Measurements from ENCODE around the gene PNCK.
"Not testable (repeated sequence)": the region's sequence is repeated elsewhere in the genome, so short reads cannot be mapped to it uniquely, and the experiment has no call there.

The PNCK gene

GRCh38 chrX:153673428-153674218 is at the start of gene PNCK:
Gene PNCK, minus strand, starts transcription at chrX:153673813. Its CDS starts 737 bp downstream, at chrX:153673076.
- DNase-seq (ENCODE audit: low read depth in 3 of 3): no peak

- no peak for DNase-seq (ENCODE audit: low read depth in 3 of 3)
These were observed 49.2 kb upstream of the PNCK start for GRCh38 chrX:153722704-153723350.

- DNase-seq (ENCODE audit: low read depth in 3 of 3): no peak
These were observed 46.1 kb upstream of the PNCK start for GRCh38 chrX:153719701-153720100.

GRCh38 chrX:153719238-153719637 is 45.6 kb upstream of the PNCK start:
- no peak for DNase-seq (ENCODE audit: low read depth in 3 of 3)

- DNase-seq (ENCODE audit: low read depth in 3 of 3): no peak
These were observed 43.8 kb upstream of the PNCK start for GRCh38 chrX:153717445-153717844.

- no peak for DNase-seq (ENCODE audit: low read depth in 3 of 3)
These were observed 40.6 kb upstream of the PNCK start for GRCh38 chrX:153714256-153714655.

GRCh38 chrX:153709726-153710674 is 36.4 kb upstream of the PNCK start:
- no peak for DNase-seq (ENCODE audit: low read depth in 3 of 3)

GRCh38 chrX:153708415-153708814 is 34.8 kb upstream of the PNCK start:
- no peak for DNase-seq (ENCODE audit: low read depth in 3 of 3)

- DNase-seq (ENCODE audit: low read depth in 3 of 3): no peak
These were observed 33.8 kb upstream of the PNCK start for GRCh38 chrX:153707406-153707805.

GRCh38 chrX:153706799-153707198 is 33.2 kb upstream of the PNCK start:
- DNase-seq (ENCODE audit: low read depth in 3 of 3): no peak

GRCh38 chrX:153705403-153706060 is 31.9 kb upstream of the PNCK start:
- not testable (repeated sequence) for DNase-seq (ENCODE audit: low read depth in 3 of 3)

GRCh38 chrX:153704631-153705402 is 31.2 kb upstream of the PNCK start:
- not testable (repeated sequence) for DNase-seq (ENCODE audit: low read depth in 3 of 3)

GRCh38 chrX:153704021-153704526 is 30.5 kb upstream of the PNCK start:
- no peak for DNase-seq (ENCODE audit: low read depth in 3 of 3)

GRCh38 chrX:153703036-153703370 is 29.4 kb upstream of the PNCK start:
- no peak for DNase-seq (ENCODE audit: low read depth in 3 of 3)

- DNase-seq (ENCODE audit: low read depth in 3 of 3): no peak
These were observed 28.9 kb upstream of the PNCK start for GRCh38 chrX:153702336-153703035.

GRCh38 chrX:153701706-153702105 is 28.1 kb upstream of the PNCK start:
- DNase-seq (ENCODE audit: low read depth in 3 of 3): no peak

- DNase-seq (ENCODE audit: low read depth in 3 of 3): no peak
These were observed 27.4 kb upstream of the PNCK start for GRCh38 chrX:153700967-153701366.

GRCh38 chrX:153700376-153700945 is 26.8 kb upstream of the PNCK start:
- DNase-seq (ENCODE audit: low read depth in 3 of 3): no peak

- not testable (repeated sequence) for DNase-seq (ENCODE audit: low read depth in 3 of 3)
These were observed 26.3 kb upstream of the PNCK start for GRCh38 chrX:153699784-153700371.
